ENCODE data around the gene DPP6. TPM values are rescaled to one million over a fixed set of nuclear protein-coding genes. Genes with fewer than 3 reads are reported as not detected.
"Not testable (repeated sequence)": the region's sequence is repeated elsewhere in the genome, so short reads cannot be mapped to it uniquely, and the experiment has no call there.

Gene DPP6
- total RNA-seq, 1 donor from 2014 or later = not detected

DNA sequence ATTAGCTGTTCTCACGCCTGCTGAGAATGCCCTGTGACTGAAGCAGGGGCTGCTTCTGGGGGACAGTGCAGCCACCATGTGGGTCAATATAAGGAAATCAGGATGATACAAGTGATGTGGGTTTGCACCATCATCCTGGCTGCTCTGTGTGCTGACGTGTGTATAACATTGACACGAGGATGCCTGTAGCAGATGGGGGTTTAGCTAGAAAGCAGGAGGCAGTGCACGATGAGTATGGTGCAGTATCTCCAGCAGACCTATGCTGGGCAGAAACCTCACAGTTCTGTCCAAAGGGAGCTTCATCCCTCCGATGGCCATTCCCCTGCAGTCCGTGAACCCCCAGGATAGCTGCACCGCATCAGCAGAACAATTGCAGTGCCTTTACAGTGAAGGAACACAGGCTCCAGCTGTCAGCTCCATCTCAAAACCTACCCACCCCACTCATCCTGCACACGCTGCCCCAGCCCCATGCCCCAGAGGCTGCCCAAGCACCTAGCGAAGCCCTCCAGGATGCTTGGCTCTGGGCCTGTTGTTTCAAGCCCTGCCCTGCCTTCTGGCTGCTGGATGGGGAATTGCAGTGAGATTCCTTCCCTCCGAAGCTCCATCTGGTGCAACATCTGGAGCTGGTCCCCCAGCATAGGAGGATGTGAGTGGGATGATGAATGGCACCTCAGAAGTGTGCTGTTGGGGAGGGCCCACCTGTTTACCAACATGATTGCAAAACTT lies 96.8 kb downstream of the DPP6 start:
- intact Hi-C loops (cut with micrococcal nuclease) = not testable (repeated sequence)

DNA sequence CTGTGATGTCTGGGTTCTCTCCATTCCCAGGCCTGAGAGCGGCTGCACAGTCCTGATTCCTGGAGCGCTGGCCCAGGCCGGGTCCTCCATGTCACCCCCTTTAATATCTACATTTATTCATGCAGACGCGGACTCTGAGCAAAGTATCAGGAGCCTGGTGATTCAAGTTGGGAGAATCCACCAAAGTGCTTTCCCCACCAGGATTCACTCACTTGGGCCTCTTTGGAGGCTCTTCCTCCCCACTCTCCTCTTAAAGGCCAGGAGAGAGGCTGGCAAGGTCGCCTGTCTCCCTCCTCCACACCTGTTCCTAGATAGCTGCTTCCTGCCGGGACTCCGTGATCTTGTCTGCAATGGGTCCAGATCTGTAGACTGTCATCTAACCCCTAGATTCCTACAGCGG lies 98.5 kb downstream of the DPP6 start:
- intact Hi-C loops (cut with micrococcal nuclease) = not testable (repeated sequence)

DNA sequence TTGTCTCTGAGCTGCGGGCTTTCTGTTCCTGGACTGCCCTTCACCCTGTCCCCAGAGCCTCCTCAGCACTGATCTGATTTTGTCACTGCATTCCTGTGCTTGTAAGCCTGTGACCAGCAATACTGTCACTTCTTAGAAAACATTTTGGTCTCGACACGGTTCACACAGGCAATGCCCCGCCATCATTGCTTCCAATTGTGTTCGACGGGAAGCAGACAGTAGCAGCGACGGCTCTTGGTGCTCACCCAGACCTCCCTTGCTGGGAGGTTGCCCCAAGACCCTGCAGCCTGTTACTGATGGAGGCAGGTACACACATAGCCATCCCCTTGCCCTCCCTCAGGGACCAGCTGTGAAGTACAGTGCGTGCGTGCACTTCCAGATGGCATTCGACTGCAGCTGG lies 99.1 kb downstream of the DPP6 start:
- intact Hi-C loops (cut with micrococcal nuclease) = not testable (repeated sequence)

DNA sequence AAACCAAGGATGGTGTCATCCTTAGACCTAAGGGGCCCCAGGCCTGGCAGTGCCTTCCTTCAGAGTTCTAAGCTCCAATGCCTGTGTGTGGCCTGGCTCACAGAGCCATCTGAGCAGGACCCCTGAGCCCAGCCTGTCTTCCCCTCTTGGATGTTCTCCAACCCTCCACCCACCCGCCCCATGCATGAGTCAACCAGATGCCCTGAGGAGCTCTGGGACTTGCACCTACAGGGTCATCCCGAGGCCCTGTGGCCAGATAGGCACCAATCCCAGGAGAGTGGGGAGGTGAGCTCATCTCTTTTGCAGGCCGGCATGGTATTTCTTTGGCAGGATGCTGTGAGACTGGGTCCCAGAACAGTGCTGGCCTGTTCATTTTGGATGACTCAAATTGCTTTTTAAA lies 103.7 kb downstream of the DPP6 start:
- intact Hi-C loops (cut with micrococcal nuclease) = not testable (repeated sequence)

DNA sequence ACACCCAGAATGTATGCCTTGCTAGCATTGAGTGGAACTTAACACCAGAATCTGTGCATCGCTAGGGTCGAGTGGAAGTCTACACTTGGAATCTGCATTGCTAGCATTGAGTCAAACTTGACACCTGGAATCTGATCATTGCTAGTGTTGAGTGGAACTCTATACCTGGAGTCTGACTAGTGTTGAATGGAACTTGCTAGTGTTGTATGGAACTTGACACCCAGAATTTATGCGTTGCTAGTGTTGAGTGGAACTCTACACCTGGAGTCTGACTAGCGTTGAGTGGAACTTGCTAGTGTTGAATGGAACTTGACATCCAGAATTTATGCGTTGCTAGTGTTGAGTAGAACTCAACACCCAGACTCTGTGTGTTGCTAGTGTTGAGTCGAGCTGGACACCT lies 110.7 kb downstream of the DPP6 start:
- intact Hi-C loops (cut with micrococcal nuclease) = not testable (repeated sequence)

DNA sequence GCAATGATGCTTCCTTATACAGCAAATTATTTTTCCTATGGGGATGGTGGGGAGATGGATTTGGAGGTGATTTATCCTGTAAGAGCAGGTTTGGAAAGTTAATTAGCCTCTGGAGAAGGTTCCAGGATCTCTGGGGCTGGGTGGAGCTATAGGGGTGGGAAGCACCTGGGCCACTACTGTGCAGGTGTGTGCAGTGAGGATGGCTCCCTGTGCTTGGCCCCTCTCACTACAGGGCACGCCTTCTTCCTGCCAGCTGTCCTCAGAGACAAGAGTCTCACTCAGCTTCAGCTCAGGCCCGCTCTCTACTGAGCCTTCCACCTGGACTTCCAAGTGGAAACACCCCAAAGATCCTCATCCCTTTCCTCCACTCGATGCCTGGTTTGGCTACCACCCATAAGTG lies 111.4 kb downstream of the DPP6 start:
- intact Hi-C loops (cut with micrococcal nuclease) = not testable (repeated sequence)

DNA sequence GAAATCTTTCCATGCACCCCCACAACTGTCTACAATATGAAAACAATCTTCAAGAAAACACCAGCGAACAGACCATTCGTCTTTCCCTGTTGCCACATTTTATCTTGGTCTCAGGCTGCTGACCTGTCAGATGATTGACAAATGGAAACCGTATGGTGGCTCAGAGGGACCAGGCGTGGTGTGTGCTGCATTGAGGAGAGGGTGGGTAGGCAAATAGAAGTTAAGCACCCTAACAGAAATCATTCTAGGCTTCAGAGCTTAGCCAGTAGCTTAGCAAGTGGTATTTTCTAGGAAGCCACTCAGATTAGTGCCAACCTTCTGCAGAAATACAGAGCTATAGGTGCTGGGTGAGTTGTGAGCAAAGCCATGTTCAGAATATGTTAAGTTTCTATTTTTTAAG lies 114.9 kb downstream of the DPP6 start:
- intact Hi-C loops (cut with micrococcal nuclease) = no loop called here

DNA sequence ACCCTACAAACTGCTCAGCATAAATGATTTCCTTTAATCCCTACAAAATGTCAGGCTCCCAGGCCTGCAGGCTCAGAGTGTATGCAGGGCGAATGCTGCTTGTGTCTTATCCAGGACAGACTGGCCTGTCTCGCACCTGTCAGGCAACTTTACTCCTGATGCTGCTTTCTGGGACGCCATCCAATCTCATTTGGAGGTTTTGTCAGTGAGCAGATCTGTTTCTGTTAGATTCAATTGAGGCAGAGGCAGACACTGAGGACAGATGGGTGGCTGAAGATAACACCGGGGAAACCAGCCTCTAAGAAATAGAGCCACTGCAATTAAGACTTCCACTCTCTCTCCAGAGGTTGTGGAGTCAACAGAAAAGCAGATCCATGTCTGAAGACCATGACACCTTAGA lies 115.6 kb downstream of the DPP6 start:
- intact Hi-C loops (cut with micrococcal nuclease) = no loop called here

DNA sequence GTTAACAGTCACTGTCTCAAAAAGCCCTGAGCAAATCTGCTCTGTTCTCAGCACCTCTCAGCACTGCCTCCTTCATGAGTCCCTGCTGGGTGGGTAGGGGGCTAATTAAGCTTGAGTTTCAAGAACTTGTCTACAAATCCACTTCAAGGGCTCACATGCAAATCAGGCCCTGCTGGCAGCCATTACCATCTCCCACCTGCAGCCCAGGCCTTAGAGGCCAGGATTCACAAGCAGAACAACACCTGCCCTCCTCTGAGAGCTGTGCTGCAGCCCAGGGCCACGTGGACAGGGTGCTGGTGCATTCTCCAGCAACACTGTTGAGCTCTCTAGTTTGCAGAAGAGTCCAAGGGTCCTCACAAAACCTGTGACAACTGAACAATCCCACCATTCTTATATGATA lies 119.2 kb downstream of the DPP6 start:
- intact Hi-C loops (cut with micrococcal nuclease) = no loop called here

DNA sequence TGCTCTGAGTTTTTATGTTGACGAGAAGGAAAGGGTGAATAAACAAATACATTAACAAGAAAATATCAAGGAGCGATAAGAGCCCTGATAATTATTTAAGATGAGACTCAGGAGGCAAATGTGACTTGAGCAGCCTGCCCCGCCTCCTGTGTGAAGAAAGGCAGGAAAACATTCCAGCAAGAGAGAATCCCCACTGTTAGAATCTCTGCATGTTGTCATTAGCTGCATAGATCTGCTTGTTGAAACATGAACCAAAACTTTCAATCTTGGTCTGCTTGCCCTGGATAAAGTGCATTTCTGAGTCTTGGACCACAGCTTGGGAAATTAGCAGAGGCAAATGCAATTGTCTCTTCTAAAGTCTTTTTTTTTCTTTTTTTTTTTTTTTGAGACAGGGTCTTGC lies 120.0 kb downstream of the DPP6 start:
- intact Hi-C loops (cut with micrococcal nuclease) = no loop called here

DNA sequence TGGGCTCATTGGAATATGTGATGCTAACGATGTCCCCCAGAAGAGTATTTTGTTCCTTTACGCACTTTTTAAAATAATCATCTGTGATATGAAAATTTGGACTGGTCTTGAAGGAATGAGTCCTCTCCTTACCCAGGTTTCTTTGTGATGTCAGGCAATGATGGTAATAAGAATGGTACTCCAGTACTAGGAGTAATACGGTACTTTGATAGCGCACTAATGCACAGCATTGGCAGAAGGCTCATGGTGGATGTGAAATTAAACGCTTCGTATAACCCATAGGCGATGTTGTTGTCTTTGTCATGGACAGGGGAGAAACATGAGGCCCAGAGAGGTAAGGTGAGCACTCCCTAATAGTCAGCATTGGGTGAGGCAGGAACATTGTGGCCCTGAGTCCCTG lies 125.4 kb downstream of the DPP6 start:
- intact Hi-C loops (cut with micrococcal nuclease) = no loop called here

DNA sequence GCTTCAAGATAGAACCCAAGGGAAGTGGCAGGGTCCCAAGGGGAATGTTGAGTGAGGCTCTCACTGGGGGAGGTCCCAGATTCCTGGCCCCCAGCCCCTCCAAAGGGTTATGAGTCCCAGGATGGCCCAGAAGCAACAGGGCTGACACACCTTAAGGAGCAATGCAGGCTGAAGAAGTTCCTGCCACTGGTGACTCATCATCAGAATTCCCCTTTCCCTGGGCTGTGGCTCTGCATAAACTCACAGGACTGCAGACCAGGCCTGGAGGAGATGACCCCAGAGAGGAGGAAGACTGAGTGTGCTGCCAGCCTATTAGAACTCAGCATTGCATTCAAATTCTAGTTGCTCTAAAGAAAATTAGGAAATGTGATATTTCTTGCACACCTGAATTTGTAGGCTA lies 126.7 kb downstream of the DPP6 start:
- intact Hi-C loops (cut with micrococcal nuclease) = no loop called here

DNA sequence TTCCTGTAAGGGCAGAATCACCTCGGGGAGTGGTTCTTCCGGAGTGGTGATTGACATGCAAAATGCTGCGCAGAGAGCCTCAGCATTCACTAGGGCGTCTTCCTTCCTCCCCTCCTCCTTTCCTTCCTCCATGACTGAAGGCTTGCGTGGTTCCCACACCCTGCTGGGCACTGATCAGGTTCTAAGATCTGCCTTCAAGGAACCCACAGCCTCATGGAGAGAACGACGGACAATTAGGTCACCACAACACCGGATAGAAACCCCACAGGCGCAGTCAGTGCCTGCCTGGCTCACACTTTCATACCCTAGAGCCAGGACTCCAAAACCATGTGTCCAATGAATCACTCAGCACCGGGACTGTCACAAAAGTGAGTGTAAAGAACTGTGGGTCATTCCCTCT lies 131.3 kb downstream of the DPP6 start:
- intact Hi-C loops (cut with micrococcal nuclease) = no loop called here

DNA sequence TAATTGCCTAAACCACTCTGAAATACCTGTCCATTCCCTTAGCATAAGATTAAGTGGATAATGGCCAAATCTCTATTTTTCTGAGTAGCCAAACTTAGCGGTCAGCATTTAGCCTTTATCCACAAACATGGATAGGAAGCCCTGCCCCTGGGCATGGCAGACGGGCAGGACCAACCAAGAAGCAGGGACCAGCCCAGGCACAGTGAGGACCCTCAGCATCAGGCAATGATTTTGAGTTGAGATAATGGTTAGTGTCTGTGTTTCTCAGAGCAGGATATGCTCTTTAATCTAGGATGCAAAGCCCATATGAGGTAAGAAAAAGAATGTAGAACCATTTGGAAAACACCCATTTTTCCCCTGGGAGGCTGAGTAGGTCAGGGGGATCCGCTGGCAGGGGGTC lies 131.7 kb downstream of the DPP6 start:
- intact Hi-C loops (cut with micrococcal nuclease) = no loop called here

DNA sequence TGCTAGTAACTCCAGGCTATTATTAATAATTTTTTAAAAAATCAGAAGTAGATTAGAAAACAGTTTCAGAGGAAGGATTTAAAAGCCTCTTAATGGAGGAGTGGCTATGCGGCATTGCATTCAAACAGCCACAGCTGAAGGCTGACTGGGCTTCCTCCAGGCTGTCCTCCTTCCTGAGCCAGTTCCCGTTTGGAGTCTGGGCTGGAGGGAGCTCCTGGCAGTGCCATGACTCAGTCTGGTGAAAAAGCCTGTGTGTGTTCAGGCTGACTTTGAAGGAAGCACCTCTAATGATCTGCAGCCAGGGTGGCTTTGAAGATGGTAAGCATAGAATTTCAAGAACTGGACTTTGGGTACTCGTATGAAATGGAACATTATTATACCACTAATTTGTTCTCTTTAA lies 134.6 kb downstream of the DPP6 start:
- intact Hi-C loops (cut with micrococcal nuclease) = no loop called here

DNA sequence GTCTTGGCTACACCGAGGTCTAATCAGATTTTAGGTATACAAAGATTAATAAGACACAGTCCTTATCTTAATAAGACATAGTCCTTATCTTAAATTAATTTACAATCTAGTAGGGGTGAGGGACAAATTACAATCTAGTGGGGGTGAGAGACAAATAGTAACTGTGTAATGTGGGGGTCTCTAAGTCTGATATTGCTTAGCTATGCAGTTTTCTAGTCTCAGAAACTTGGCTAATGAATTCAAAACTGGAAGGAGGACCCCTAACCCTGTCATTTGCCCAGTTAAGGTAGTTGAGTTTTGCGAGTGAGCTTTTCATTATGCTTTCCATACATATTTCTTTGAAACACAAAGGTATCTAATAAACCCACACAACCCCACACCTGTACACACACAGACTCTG lies 136.1 kb downstream of the DPP6 start:
- intact Hi-C loops (cut with micrococcal nuclease) = no loop called here

DNA sequence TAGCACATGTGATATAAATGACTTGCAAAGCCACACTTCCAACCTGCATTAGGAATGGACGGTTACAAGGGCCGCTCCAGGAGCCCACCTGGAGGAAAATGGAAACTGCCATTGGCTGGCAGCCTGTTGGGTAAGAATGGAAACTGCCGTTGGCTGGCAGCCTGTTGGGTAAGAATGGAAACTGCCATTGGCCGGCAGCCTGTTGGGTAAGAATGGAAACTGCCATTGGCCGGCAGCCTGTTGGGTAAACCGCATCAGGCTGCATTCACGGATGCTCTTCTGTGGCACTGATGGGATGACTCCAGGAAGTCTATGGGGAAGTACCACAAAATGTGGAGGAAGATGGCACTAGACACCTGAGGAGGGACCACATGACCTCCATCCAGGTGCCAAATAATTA lies 143.1 kb downstream of the DPP6 start:
- intact Hi-C loops (cut with micrococcal nuclease) = no loop called here

DNA sequence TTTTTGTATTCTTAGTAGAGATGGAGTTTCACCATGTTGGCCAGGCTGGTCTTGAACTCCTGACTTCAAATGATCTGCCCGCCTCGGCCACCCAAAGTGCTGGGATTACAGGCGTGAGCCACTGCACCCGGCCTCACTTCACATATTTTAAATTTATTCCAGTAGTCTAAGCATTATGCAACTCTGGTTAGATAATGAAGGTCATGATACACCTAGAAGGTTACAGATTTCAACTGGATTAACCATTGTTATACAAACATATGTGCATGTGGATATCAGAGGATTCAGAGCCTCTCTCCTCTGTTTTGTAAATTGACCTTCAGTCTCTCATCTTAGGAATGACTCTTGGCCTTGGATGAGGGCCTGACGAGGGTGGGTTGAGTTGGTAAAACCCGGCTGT lies 146.3 kb downstream of the DPP6 start:
- intact Hi-C loops (cut with micrococcal nuclease) = no loop called here

DNA sequence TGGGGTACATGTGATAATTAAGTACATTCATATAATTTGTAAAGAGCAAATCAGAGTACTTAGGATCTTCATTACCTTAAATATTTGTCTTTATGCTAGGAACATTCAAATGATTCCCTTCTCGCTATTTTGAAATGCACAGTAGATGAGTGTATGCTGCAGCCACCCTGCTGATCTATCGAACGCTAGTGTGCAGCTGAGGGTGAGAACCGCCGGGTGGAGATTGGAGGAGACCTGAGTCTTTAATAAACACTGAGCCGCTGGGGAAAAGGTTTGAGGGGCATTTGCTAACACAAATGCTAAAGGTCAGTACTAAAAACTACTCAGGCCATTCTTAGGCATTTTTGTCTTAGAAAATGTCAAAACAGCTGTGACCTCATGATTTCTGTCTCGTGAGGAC lies 148.0 kb downstream of the DPP6 start:
- intact Hi-C loops (cut with micrococcal nuclease) = no loop called here

DNA sequence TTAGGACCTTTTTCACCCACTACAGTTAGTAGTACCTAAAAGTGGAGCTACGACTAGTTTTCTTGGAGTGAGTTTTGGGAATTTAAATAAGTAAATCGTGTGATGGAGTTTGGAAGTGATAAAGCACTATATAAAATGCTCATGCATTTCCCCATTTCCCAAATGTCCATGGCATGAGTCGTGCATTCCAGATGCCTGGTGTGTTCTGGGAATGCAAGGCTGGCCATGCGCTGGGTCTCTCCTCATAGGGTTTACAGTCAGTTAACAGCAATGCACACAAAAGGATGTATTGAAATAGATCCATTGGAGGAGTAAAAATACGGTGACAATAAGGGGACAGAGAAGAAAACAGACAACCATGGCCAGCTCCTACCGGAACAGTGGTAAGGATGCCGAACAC lies 149.8 kb downstream of the DPP6 start:
- intact Hi-C loops (cut with micrococcal nuclease) = no loop called here

DNA sequence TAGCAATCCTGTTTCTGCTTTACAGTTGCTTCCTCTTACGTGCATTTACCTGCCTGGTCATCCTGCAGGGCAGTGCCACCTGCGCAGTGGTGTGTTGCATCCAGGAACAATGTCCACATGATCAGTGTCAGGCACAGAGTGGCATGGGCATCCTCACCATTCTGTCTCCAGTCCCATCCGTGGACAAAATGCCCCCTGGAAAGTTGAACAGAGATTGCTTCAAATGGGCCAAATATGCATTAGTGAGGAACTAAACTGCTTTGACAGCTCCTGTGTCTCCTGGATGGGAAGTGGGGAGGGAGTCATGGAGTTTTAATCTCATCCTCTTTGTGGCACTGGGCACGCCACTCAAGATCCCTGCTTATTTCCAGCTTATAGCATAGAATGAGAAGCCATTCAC lies 151.8 kb downstream of the DPP6 start:
- intact Hi-C loops (cut with micrococcal nuclease) = no loop called here

DNA sequence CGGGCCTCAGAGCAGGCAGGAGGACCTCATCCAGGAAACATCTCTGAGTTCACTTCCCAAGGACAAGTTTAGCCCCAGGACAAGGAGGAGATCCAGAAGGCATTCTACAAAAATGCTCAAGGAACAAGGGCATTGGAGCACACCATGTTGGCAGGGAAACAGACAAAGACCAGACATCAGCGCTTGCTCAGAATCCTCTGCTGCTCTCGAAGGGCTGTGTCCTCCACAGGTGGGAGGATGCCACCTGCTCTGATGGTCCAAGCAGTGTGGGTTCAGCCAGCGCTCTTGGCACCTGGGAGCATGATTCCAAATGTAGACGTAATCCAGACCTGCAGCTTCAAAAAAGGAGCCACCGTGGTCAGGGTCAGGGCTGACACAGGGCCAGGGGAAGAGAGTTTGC lies 160.7 kb downstream of the DPP6 start:
- intact Hi-C loops (cut with micrococcal nuclease) = no loop called here

DNA sequence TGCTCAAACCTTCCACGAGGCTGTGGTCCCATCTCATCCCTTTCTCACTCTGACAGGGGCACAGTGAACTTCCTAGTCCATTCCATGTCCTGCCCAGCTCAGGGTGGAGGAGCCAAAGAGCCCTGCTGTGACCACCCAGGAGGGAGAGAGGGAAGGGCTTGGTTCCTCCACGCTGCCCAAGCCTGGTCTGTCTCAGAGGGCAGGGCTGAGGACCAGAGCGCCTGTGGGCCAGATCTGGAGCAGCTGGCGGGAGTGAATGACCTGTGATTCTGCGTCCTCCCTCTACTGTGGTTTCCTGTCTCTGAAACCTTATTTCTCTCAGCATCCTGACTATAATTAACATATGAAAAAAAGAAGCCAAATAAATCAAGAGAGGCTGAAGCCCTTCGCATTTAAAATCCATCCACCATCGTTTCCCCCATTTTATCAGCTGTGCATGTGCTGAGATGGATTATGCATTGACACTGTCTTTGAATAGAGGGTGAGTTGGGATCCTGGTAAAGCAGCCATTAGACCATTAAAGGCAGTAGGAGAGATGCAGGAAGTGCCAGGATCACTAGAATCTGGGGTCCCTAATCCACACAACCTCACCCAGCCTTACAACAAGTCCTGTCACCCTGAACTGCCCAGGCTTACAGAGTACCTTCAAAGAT lies 165.6 kb downstream of the DPP6 start:
- intact Hi-C loops (cut with micrococcal nuclease) = no loop called here
